NCI-H2029 (cell line): ENCODE measurements around the gene CCK.
"Not testable (repeated sequence)": the region's sequence is repeated elsewhere in the genome, so short reads cannot be mapped to it uniquely, and the experiment has no call there.

Source experiments
- DNase-seq: peaks from one replicate; lab custom pipeline; 2025; lab: John Stamatoyannopoulos, UW

Gene CCK

DNA sequence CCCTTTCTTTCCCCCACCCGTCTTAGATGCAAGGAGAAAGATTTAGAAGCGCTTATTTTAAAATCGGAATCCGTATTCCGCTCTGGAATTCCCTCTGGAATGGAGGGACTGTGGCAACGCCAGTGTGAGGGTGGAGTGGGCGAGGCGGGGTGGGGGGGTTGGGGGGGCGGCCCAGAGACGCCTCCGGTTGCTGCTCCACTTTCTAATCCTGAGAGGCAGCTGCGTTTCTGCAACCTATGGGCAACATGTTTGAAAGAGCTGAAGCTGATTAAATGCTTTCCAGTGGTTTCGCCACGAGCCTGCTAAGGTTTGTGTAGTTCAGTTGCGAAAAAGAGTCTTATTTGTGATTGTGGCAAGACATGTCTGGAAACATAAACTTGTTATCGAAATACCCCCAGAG lies at the start of gene CCK:
CCK (minus strand) TSS at position 101 of the 400 bp plus-strand sequence. CDS start 2,555 bp downstream, outside the sequence.
- DNase-seq, result no peak

- DNase-seq, result no peak
Measured at GRCh38 chr3:42314411-42314810, 48.4 kb upstream of the CCK start.

- DNase-seq, result no peak
Measured at GRCh38 chr3:42308651-42309050, 42.7 kb upstream of the CCK start.

GRCh38 chr3:42306499-42306898 lies 40.5 kb upstream of the CCK start:
- no peak for DNase-seq

DNA sequence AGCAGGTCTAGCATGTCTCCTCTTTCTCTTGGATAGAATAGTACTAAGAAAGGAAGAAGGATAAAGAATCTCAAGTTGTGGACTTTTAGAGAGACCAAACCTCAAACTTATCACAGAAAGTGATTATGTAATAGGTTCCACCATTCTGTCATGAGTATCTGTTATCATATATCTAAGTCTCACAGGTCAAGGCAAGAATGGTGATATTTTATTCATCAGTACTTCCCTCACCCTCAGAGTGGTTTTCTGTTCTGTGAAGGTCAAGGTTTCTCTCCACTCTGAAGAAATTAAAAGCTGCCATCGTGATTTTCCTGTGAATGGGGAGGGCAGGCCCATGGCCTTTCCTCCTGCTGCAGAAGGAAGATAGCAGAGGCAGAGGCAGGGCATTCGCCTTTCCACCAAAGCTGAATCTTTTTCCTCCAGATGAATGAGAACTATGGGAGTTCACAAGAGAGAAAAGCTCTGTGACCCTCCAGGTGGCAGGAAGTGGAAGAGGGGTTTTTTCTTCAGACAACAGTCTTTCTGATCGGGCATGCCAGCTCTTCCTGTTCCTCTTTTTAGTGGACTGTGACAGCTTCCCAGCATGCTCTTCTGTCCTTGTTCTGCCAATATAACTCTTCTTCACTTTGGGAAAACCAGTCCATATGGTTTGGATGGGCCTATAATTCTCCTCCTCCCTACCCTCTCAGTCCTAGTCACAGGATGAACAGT lies 37.1 kb upstream of the CCK start:
- DNase-seq, result no peak

DNA sequence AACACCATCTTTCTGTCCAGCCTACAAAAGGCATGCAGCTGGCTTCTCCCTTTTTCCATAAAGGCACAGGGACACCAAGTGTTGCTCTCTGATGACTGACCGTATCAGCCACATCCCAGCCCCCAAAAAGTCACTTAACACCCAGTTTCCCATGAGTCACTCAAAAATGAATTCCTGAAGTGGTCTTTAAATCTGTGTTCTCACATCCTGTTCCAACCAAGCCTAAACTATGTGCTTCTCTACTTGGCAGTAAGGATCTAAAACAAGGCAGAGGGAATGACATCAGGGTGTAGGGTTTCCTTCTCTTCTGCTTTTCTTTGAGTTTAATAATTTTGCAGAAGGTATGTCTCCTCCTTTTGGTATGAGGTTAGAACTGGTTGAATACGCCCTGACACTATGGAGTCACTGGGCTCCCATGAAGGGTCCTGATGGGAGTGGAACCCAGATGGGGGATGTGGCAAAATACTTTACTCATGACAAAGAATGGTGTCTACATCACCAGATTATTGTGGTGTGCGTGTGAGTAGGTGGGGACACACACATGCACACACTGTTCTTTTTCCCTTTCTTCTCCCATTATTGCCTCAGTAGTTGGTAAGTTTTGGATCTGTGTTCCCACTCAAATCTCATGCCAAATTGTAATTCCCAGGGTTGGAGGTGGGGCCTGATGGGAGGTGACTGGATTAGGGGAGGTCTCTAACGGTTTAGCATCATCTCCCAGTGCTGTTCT lies 35.6 kb upstream of the CCK start:
- DNase-seq, result no peak

GRCh38 chr3:42300778-42301177 lies 34.8 kb upstream of the CCK start:
- DNase-seq, result no peak

DNA sequence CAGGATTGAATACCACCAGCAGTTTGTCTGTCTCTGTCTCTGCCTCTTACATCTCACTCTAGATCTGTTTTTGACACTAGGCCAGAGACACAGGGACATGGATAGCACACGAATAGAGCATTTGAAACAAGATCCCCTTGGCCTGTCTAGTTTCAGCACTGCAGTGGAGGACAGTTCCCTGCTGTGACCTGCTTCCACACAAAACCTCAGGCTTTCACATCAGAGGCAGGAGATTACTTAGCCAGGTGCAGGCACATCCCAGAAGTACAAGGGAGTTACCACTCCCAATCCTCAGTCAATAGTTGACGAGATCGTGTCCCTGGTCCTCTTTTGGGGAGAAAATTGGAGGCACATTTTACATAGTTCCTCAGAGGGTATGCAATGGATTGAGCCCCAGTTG lies 34.0 kb upstream of the CCK start:
- no peak for DNase-seq

DNA sequence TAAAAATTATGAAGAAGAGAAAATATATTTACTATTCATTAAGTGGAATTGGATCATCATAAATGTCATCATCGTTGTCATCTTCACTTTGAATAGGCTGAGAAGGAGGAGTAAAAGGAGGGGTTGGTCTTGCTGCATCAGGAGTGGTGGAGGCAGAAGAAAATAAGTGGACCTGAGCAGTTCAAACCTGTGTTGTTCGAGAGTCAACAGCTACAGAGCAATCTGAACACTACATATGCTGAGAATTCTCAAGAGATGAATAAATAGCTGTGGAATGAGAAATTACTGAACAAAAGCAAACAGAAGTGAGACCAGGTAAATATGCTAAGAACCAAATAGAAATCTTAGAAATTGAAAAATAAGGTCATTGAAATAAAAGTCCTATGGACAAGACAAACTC lies 32.3 kb upstream of the CCK start:
- no peak for DNase-seq

DNA sequence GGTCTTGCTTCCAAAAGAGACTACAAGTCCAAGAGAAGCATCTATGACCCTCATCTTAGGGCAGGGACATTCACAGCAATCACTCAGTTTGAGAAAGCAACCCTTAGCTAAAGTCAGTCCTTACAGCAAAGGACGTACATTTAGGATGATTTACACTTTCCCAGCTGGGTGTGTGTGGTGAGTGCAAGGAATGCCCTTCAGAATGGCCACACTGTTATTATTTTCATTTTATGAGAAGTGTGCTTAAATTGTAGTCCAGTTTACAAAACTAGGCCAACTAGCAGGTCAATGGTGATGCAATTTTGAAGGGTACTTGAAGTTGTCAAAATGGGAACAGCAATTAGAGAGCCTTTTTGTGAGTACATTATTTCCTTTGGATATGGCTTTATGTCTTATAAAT lies 26.0 kb upstream of the CCK start:
- DNase-seq, result no peak

DNA sequence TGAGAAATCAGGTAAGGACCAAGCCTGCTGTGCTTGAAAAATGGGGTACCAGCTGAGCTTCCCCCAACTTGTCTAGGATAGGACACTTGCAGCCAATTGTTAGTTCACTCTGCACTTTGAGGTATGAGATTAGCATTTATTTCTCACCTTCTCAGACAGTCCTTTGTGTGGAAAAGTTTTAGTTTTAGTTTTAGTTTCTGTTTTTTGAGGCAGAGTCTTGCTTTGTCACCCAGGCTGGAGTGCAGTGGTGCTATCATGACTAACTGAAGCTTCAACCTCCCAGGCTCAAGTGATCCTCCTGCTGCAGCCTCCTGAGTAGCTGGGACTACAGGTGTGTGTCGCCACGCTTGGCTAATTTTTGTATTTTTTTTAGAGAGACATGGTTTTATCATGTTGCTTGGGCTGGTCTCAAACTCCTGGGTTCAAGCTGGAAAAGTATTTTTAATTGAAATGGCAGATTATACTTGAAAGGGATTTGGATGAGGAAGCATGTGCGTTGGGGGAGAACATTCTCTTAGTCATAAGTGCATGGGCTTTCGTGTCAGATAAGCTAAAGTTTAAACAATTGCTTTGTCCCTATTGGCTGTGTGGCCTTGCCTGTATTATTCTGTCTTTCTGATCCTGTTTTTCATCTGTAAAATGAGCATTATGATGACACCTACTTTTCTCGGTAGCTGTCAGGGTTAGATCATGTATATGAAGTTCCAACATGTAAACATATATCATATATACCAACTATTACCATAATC lies 25.2 kb upstream of the CCK start:
- no peak for DNase-seq

GRCh38 chr3:42289026-42289425 lies 23.0 kb upstream of the CCK start:
- DNase-seq, result peak; percentile 51

DNA sequence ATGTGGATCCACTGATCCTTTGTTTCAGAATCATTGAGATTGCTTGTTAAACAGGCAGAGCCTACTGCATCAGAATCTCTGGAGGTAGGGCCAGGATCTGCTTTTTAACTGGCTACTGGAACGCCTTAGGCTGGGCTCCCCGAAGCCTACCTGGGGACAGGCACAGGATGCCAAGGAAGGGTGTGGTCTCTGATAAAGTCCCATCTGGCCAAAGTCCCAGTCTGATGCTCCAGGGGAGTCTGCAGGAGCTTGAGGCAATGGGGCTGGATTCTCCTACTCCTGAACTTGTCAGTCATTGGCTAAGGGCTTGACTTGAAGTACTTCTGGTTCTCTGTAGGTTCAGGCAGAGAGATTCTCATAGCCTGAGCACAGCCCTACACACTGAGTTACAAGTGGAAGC lies 22.4 kb upstream of the CCK start:
- no peak for DNase-seq

DNA sequence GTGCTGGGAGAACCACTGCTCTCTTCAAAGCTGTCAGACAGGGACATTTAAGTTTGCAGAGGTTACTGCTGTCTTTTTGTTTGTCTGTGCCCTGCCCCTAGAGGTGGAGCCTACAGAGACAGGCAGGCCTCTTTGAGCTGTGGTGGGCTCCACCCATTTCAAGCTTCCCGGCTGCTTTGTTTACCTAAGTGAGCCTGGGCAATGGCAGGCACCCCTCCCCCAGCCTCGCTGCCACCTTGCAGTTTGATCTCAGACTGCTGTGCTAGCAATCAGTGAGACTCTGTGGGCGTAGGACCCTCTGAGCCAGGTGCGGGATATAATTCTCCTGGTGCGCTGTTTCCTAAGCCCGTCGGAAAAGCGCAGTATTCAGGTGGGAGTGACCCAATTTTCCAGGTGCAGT lies 21.4 kb upstream of the CCK start:
- DNase-seq, result not testable (repeated sequence)

DNA sequence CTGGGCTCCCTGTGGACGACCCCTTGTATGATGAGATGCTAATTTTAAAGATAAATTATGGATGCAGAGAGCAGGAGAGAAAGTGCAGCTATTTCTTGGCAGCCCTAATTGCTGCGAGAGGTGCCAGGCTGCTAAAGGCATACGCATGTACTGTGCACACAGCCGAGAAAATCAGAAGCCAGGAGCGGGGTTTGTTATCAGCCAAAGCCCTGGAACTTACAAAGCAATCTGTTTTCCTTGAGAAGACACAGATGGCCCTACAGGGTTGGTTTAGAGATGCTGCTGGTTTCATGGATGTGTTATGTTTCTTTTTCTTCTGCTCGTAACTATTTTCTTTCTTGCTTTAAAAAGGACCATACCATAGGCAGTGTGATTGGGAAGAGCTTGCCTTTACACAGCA lies 11.7 kb upstream of the CCK start:
- no peak for DNase-seq

DNA sequence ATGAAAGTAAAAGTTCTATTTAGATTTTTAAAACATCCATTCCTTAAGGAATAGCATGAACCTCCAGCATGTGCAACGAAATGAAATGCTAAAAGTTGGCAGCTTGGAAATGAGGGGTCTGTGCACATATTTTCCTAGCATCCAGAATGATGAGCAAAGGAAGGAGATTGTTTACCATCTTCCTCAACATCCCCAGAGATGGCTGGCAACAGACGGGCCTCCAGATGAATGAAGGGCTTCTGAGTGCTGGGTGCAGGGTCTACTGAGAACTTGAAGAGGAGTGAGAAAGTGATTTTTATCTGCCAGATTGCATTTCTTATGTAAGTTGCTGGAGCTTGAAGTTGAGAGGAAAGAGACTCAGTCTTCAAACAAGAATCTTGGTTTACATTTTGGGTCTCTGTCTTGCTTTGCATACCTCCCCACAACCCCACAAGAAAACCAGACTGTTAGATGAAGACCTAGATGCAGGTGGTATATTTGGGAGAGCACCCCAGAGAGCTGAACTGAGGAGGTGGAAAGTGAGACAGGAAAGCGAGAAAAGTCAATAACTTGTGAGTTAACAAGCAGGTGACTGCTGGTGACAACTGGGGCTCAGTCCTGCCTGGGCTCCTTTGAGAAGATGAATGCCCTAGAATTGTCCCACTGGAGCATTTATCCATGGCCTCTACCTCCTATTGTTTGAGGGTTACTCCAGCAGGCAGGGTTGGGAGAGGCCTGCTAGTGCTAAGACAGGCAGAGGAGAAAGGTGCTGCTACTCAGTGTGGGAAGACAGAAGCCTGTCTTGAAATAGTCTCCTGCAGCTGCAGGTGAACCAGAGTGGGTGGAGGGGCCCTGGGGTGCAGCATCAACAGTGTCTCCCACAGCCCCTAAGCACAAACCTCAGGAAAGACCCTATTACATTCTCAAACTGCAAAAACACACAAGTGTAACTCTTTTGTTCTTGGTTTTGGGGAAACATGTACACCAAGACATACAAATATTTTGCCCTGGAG lies 10.5 kb upstream of the CCK start:
- no peak for DNase-seq

GRCh38 chr3:42275217-42275616 lies 9.2 kb upstream of the CCK start:
- no peak for DNase-seq

GRCh38 chr3:42274266-42274665 lies 8.3 kb upstream of the CCK start:
- no peak for DNase-seq

GRCh38 chr3:42273361-42273760 lies 7.4 kb upstream of the CCK start:
- DNase-seq, result no peak

DNA sequence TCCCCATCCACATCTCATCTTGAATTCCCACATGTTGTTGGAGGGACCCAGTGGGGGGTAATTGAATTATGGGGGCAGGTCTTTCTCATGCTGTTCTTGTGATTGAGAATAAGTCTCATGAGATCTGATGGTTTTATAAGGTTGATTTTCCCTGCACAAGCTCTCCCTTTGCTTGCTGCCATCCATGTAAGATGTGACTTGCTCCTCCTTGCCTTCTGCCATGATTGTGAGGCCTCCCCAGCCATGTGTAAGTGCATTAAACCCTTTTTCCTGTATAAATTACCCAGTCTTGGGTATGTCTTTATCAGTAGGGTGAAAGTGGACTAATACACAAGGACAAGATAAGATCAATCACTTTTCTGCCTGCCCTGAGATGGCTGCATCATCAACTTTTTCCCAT lies 5.8 kb upstream of the CCK start:
- no peak for DNase-seq

DNA sequence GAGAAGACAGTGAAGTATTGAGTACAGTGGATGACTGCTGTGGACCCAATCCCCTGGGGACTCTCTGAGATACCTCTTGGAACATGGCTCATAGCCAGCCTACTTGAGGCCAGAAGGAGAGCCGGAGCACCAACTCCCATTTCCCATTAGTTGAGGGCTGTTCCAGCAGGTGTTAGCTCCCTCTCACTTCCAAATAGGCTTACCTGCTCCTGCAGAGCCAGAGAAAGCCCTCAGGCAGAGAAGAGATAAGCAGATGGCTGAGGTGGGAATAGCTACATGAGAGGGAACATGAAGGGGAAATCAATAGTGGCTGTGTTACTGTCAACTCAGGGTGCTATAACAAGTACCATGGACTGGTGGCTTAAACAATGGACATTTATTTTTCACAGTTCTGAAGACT lies 4.6 kb upstream of the CCK start:
- peak; percentile 88 for DNase-seq

- DNase-seq, result no peak
Measured at GRCh38 chr3:42269647-42270046, 3.7 kb upstream of the CCK start.
